ENCODE data around the gene YIF1A. TPM values are rescaled to one million over a fixed set of nuclear protein-coding genes. Genes with fewer than 3 reads are reported as not detected.

YIF1A gene
- total RNA-seq, 1 experiment from 2014 or later, result 54.7 TPM

- no peak overlapping the region for H3K4me3 ChIP-seq (replicated peaks in 1 of 2; ENCODE audit: low read depth in 1 of 2, low read length in 2 of 2)
- no peak overlapping the region for H3K9ac ChIP-seq (ENCODE audit: low read length)
- no peaks in the 10 kb centered on the region for H3K36me3 ChIP-seq (ENCODE audit: control insufficient read depth in 1 of 2, insufficient read depth in 2 of 2, low read length in 2 of 2)
- H3K9me2 ChIP-seq (ENCODE audit: insufficient read depth), result no peaks in the 10 kb centered on the region
- ChIA-PET CTCF (interaction anchor here (1.5 kb wide), 1 partner anchor 29 kb away, joined by 4 read pairs; no protein-coding TSS in a partner anchor), POLR2A (no interaction called here), RAD21 (ENCODE audit: low non-redundant PET in 1 of 2, low total read pairs in 2 of 2, uncharacterized antibody in 2 of 2, unreplicated experiment in 2 of 2) (no interaction called here)
- BruUV-seq (replicated peaks), result no TSS peak
- H3K27me3 ChIP-seq (ENCODE audit: insufficient read depth, low read length), result no peaks in the 10 kb centered on the region
- intact Hi-C loops (cut with micrococcal nuclease), result no loop called here
- H3K27ac ChIP-seq (ENCODE audit: low read depth, low read length), result no peak overlapping the region
- H4K20me1 ChIP-seq (ENCODE audit: insufficient read depth), result no peaks in the 10 kb centered on the region
- DNase-seq (ENCODE audit: low read depth, low spot score), result no peak
- H3K4me2 ChIP-seq (ENCODE audit: low read length), result no peak overlapping the region
- H3K79me2 ChIP-seq (ENCODE audit: insufficient read depth, low read length), result no peaks in the 10 kb centered on the region
- H3K9me3 ChIP-seq (ENCODE audit: control insufficient read depth in 1 of 2, insufficient read depth in 1 of 2, low read depth in 1 of 2, low read length in 2 of 2), result no peaks in the 10 kb centered on the region
- TF ChIP-seq REST (IDR thresholded peaks at IDR 0.05; ENCODE audit: low read depth) (no peak), JUND (IDR thresholded peaks at IDR 0.05) (no peak), CEBPB (IDR thresholded peaks at IDR 0.05; ENCODE audit: low read depth) (no peak), MAX (IDR thresholded peaks at IDR 0.05) (no peak), SP1 (IDR thresholded peaks at IDR 0.05; ENCODE audit: low read depth) (no peak), CTCF (IDR thresholded peaks at IDR 0.05 in 2 of 3, conservative IDR thresholded peaks at IDR 0.05 in 1 of 3; ENCODE audit: borderline replicate concordance in 1 of 3, insufficient read depth in 1 of 3, low read depth in 2 of 3, low read length in 2 of 3) (no peak), EGR1 (IDR thresholded peaks at IDR 0.05; ENCODE audit: low read depth) (no peak), EZH2 (IDR thresholded peaks at IDR 0.05) (no peak), ZFX (IDR thresholded peaks at IDR 0.05) (no peak), CBX3 (IDR thresholded peaks at IDR 0.05; ENCODE audit: low read depth) (no peak), POLR2AphosphoS5 (IDR thresholded peaks at IDR 0.05; ENCODE audit: low read depth, low read length) (no peak)
- peaks cover 3 to 4% of the 10 kb centered on the region in 2 experiments; a peak in 3 of 4 replicates for H3K4me1 ChIP-seq (ENCODE audit: control insufficient read depth in 1 of 2, insufficient read depth in 2 of 2, low read length in 2 of 2)
- no peak overlapping the region for H2AFZ ChIP-seq (ENCODE audit: low read depth, low read length, poor library complexity, severe bottlenecking)
- no peak for ATAC-seq
Measured at GRCh38 chr11:66251809-66252208, 37.1 kb downstream of the YIF1A start.

All from HCT116 (cell line).